GM11168 (cell line): ENCODE data around the gene BLOC1S4.
"Not testable (repeated sequence)": the region's sequence is repeated elsewhere in the genome, so short reads cannot be mapped to it uniquely, and the experiment has no call there.

Experiments
- in situ Hi-C: fragments of 300-500 bp; cut with MboI; formaldehyde crosslinking; loops from one replicate; pipeline ENCODE4 v1.12.0; 2022; ENCODE audit warnings: low sequenced_read_pairs; ENCODE audit not compliant: unreplicated experiment

BLOC1S4 gene

DNA sequence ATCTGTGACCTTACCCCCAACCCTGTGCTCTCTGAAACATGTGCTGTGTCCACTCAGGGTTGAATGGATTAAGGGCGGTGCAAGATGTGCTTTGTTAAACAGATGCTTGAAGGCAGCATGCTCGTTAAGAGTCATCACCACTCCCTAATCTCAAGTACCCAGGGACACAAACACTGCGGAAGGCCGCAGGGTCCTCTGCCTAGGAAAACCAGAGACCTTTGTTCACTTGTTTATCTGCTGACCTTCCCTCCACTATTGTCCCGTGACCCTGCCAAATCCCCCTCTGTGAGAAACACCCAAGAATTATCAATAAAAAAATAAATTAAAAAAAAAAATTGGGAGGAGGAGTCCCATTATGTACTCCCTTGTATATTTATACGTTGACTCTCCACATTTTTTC is 40.4 kb downstream of the BLOC1S4 start:
- in situ Hi-C loops, result not testable (repeated sequence)

DNA sequence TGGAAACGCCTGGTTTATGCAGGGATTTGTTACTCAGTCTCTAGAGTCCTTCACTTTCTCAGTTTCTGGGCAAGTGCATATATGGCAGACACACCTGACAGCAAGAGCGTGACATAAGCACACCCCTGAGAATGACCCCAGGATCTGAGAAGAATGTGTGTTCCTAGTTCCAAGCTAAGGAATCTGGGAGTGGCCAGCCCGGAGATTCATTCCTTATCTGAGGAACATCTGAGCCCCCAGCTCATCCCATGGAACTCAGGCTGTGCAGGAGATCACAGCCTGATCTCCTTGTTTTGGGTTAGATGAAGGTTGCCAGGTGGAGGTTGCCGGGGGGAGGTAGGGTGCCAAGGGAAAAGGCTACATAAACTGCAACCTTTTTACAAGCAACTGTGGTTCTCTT is 42.8 kb downstream of the BLOC1S4 start:
- in situ Hi-C loops, result no loop called here

DNA sequence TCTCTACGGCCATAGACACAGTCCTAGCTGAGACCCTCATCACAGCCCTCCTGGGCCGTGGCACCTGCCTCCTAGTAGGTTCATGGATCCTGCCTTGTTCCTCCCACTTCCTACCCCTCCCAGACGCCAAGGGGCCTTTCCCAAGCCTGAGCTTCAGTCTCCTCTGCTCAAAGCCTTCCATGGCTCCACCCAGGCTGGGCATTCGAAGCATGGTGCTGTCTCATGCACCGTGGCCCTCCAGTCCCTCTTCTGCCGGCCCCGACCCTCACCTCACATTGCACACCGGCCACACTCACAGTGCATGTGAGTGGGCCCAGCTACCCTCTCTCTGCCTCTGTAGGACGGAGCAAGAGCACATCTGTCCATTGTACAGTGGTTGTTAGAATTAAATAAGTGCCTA is 44.9 kb downstream of the BLOC1S4 start:
- in situ Hi-C loops, result no loop called here

DNA sequence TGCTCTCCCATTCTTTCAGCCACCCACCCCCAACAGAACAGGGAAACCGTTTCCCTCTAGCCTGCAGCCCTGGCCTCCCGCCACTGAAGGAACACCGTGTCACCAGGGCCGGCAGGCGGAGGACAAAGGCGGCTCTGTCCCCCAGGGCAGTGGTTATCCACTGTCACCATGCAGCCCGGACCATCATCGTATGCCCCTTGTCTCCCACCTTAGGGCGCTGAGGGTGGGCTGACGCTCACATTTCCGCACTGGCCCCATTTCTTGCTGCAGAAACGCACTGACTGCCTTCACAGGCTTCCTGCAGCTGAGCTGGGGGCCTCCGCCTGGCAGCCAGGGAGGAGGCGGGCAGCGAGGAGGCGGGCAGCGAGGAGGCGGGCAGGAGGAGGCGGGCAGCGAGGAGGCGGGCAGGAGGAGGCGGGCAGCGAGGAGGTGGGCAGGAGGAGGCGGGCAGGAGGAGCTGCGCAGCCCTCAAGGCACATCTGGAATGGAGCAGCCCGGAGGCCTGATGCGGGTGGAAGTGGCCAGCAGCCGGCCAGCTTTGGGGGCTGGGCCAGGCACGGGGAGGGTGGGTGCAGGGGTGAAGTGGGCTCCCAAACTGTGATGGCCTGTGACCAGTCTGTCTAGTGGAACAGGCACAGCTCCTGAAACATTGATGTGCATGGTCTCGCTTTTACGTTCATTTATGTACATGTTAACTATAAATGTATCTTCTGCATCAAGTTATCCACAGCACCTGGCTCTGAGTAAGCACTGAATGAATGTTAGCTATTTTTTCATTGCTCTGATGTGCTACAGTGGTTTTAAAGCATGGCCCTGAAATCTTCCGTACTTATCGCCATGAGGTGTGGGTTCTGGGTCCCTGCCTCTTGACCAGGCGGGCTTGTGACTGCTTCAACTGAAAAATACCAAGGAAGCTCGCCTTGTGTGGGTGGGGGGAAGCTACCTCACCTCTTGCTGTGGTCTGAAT is 46.0 kb downstream of the BLOC1S4 start:
- in situ Hi-C loops, result no loop called here

DNA sequence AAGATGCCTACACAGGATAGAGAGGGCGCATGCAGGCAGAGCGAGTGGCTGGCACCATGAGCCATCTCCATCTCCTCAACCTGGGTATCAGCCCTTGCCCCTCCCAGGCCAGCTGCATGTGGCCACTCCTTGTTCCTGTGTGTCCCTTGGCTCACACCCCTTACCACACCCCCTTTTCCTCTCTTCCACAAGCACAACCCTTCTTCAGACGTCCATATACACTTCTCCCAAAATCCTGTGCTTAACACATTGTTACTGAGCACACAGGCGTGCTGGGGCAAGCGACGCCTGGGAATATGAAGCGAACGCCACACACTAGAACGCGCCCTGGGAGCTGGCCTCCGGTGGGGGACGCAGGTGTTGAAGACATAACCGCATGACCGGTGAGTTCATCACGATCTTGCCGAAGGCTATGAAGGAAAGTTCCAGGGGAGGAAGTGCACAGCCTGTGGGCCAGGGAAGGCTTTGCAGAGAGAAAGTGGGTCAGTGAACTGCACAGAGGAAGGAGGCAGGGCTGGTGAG is 47.4 kb downstream of the BLOC1S4 start:
- in situ Hi-C loops, result no loop called here

DNA sequence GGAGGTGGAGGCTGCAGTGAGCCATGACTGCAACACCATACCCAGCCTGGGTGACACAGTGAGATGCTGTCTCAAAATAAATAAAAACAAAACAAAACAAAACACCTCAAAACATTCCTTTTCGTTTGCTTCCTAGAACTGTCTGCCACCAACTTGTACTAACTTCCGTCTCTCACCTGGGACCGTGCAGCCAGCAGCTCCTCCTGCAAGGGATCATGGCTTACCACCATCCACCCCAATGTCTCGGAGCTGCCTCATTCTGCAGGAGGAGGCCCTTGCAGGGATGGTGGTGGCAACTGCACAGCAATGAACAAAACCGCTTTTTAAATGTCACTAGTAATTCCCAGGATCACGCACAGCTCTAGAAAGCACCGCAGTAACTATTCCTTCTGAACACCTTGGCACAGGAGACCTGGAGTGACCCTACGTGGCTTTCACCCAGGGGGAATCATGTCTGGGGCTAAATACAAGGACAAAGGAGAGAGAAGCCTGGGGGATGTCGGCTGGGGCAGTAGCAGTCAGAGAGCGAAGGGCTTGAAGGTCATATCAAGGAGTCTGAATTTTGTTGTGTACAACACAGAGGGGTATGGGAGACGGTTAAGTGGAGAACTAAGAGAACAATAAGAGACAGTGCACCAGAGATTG is 49.1 kb downstream of the BLOC1S4 start:
- in situ Hi-C loops, result no loop called here

DNA sequence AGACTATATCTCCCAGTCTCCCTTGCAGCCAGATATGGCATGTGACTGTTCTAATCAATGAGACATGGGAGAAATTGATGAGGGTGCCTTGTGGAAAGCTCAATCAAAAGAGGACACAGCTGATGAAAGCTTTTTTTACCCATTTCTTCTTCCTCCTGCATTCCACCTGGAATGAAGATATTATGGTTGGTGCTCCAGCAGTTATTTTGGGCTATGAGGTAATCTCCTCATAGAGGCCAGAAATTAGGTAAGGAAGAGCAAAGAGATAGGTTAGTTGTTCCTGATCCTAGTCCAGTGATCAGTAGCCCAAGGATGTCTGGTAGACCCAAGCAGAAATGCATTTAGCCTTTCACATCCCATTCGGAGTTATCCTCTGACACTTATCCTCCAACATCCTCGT is 49.7 kb downstream of the BLOC1S4 start:
- in situ Hi-C loops, result no loop called here
